Stimulated activated naive CD4-positive, alpha-beta T cell treated with Interleukin-2 at 50 U/mL for 16 hours (primary cell): ENCODE measurements around the gene POTEF.
"Not testable (repeated sequence)": the region's sequence is repeated elsewhere in the genome, so short reads cannot be mapped to it uniquely, and the experiment has no call there.

Source experiments
- DNase-seq: peaks from one replicate; lab custom pipeline; 2025; lab: John Stamatoyannopoulos, UW

Gene POTEF

DNA sequence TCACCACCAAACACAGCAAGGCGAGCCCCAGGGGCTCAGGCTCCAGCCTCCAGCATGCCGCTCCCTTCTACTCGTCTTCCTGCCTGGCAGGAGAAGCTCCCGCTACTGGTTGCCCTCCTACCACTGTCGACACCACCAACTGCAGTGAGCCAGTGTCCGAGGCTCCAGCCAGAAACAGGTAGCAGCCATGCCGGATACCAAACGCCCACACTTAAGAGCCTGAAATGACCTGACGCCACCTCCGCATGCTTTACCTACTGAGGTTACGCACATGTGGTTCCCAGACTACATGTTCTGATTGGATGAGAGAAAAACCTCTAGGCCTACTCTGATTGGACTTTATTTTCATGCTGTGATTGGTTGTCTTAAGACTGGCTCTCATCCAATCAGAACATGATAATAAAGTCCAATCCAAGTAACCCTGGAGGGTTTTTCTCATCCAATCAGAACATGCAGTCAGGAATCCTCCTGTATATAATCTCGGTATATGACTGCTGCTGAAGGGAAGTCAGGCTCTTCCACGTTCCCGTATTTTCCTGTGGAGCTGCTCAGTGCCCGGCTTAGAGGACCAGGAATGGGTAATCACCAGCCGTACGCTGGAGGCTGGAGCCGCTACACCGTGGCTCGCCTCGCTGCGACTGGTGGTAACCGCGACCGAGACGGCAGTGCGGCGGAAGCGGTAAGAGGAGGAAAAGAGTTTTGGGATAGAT, at the start of gene POTEF:
POTEF (minus strand) TSS at position 103 of the 710 bp plus-strand sequence. CDS start 8,707 bp downstream, outside the sequence.
- not testable (repeated sequence) for DNase-seq

DNA sequence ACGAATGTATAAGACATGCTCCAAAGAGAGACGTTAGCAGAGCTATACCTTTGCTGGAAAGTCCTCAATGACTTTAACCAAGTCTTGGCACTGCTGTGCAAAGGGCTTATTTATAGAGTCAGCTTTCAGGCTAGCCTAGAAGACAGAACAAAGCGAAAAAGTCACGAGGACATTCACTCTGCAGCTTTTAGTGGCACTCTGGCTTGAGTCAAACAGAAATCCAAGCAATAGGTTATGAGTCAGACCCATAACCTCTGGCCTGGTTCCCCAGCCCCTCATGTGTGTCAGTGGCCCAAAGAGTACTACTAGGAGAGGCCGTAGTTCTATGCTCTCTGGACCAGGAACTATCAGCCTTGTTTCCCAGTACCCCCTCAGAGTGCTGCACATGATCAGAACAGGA, 45.8 kb upstream of the POTEF start:
- DNase-seq: not testable (repeated sequence)

DNA sequence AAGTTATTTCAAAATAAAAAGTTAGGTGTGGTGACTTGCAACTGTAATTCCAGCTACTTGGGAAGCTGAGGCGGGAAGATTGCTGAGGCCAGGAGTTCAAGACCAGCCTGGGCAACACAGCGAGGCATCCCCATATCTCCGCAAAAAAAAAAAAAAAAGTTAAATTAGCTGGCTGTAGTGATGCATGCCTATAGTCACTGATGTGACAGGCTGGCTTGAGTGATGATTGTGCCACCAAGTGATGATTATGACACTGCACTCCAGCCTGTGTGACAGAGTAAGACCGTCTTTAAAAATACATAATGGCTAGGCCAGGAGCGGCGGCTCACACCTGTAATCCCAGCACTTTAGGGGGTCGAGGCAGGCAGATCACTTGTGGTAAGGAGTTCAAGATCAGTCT, 40.9 kb upstream of the POTEF start:
- DNase-seq: no peak

DNA sequence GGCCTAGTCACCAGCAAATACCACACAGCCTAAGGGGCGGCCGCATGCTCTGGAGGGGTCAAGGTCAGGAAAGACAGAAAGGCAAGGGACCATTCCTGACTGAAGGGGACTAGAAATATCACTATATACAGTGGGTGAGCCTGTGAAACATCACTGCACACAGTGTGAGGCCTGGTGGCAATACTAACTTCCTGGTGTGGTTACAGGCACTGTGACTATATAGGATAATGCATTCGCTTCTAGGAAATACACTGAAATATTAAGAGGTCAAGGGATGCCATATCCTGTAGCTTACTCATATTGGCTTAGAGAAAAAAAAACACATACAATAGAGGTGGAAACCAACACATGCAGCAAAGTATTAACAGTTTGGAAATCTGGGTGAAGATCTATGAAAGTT, 40.1 kb upstream of the POTEF start:
- not testable (repeated sequence) for DNase-seq

- DNase-seq: not testable (repeated sequence)
These were observed 37.6 kb upstream of the POTEF start for GRCh38 chr2:130166611-130167010.

DNA sequence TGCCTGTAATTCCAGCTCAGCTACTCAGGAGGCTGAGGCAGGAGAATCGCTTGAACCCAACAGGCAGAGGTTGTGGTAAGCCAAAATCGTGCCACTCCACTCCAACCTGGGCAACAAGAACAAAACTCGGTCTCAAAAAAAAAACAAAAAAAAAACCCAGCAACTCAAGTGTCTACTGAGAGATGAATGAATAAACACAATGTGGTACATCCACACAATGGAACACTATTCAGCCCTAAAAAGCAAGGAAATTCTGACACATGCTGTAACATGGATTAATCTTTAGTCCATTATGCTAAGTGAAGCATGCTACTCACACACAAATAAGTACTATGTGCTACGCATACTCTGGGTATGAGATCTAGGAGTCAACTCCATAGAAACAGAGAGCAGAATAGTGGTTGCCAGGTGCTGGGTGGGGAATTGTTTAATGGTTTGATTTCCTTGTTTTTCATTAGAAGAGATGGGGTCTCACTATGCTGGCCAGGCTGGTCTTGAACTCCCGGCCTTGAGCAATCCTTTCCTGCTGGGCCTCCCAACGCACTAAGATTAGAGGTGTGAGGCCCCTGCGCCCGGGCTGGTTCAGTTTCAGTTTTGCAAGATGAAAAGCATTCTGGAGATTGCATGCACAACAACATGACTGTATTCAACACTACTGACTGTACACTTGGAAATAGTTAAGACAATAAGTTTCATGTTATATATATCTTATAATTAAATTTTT, 36.4 kb upstream of the POTEF start:
- no peak for DNase-seq

DNA sequence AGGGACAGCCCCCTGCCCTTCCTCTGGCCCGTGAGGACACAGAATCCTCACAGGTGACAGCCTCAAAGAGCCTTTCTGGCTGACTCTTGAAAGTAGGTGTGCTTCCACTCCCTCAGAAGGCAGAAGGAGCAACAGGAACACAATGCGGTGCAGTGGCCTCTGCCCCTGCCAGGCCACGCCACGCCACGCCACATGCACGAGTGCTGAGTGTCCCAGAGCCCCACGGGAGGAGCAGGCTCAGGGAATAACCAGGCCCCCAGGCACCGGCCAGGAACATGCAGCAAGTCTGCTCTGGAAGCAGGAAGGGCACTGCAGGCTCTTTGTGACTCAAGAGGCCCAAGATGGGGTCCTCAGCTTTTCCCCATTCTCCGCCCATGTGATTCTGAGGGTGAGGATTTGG, 33.9 kb upstream of the POTEF start:
- DNase-seq: no peak

DNA sequence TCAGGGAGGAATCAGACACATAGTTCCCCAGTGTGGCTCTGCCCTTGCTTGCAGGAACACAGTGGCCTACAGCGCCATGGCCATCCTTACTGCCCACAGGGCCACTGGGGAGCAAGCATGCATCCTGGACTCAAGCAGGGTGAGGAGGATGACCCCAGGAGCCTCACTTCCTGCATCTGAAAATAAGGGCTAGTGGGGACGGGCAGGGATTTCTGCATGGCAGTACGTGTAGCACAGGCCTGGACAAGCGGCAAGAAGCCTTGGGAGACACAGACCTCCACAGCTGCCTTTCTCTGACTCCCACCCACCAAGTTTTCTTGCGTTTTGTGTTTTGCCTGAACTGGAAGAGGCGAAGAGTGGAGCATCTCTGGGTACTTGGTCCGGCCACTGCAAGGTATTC, 33.5 kb upstream of the POTEF start:
- DNase-seq: not testable (repeated sequence)

GRCh38 chr2:130160838-130161705, 32.0 kb upstream of the POTEF start:
- not testable (repeated sequence) for DNase-seq

GRCh38 chr2:130160131-130160530, 31.1 kb upstream of the POTEF start:
- no peak for DNase-seq

- DNase-seq: not testable (repeated sequence)
These were observed 30.4 kb upstream of the POTEF start for GRCh38 chr2:130159376-130159775.

GRCh38 chr2:130158631-130159030, 29.6 kb upstream of the POTEF start:
- no peak for DNase-seq

GRCh38 chr2:130157825-130158514, 28.9 kb upstream of the POTEF start:
- not testable (repeated sequence) for DNase-seq

- DNase-seq: not testable (repeated sequence)
These were observed 28.3 kb upstream of the POTEF start for GRCh38 chr2:130157354-130157753.

DNA sequence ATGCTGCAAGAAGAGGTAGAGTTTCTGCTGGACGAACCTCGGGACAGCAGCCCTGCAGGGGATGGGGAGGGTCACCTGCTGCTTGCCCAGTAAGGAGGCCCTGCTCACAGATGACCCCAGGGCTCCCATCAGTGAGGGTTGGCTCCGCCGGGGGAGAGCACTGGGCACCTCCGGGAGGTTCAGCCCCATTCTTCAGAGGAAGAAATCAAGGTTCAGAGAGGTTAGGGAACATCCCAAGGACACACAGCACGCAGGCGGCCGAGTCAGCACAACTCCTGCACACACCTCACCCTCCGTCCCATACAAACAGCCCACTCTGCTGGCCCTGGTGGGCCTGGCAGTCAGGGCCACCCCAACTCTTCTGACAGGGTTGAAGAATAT, 27.6 kb upstream of the POTEF start:
- no peak for DNase-seq

- DNase-seq: not testable (repeated sequence)
These were observed 27.1 kb upstream of the POTEF start for GRCh38 chr2:130155956-130156623.

DNA sequence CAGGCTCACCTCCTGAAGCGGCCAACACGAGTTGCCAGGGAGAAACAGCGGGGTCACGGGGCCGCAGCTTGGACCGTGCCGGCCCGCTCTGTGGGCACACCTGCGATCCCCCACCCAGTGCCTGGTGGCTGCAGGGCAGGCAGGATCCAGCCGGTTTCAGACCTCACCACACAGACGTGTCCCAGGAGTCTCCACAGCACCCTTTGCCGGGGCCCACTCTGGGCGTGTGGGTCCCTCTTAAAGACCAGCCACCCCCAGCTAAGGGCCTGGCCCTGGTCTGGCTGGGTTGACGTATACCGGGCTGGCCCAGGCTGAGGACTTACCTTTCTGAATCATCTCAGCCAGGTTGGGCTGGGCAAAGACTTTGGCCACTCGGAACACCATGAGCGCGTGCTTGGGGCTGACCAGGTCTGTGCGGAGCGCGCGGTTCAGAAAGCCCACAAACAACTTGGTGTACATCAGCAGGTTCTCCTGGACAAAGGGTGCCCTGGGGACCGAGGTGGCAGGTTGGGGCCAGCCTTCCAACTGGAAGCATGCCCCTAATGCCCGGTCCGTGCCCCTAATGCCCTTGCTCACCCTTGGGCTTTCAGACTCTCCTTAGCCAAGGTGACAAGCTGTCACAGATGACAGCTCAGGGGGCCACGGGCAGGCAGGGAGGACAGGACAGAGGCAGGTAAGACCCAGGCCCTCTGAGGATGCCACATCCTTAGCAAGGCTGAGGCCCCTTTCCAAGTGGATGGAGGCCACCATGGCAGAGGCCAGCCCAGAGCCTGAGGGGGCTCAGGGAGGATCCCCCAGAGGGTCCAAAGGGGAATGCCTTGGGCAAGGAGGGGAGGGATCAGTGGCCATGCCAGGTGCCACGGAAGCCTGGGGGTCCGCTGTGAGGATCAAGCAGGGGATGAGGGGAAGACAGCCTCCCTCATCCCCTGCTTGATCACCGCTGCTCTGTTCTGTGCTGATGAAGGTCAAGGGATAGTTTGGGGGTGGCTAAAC, 26.0 kb upstream of the POTEF start:
- no peak for DNase-seq

DNA sequence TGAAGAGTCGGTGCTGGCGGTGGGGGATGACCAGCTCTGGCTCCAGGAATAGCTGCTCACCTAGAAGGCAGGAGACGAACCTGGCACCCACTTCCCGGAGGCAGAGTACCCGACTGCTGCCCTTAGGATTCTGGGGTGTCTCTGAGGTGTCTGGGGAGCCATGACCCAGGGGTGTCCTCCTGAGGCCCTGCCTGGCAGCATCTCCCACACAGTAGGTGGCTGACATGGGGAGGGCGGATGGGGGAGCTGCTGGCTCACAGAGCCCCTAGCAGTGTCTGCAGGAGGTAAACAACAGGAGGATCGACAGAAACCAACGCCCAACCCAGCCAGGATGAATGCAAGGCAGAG, 25.4 kb upstream of the POTEF start:
- not testable (repeated sequence) for DNase-seq

- DNase-seq: not testable (repeated sequence)
These were observed 24.9 kb upstream of the POTEF start for GRCh38 chr2:130153721-130154422.
